Skin of body (tissue), 2 donors: ENCODE measurements around the gene IRF4. TPM values are rescaled to one million over a fixed set of nuclear protein-coding genes. Genes with fewer than 3 reads are reported as not detected.

ENCODE experiments used
- DNase-seq: peaks from one replicate; lab custom pipeline; 2025; lab: John Stamatoyannopoulos, UW
- total RNA-seq: library from RNA; depleted of rRNA; stranded (reverse); fragments of >200 nt; gene quantifications from one replicate; pipeline ENCODE4 v1.2.3, GENCODE V29; 2014

The IRF4 gene
- total RNA-seq, 1 donor from 2014 or later = 6.2 TPM

DNA sequence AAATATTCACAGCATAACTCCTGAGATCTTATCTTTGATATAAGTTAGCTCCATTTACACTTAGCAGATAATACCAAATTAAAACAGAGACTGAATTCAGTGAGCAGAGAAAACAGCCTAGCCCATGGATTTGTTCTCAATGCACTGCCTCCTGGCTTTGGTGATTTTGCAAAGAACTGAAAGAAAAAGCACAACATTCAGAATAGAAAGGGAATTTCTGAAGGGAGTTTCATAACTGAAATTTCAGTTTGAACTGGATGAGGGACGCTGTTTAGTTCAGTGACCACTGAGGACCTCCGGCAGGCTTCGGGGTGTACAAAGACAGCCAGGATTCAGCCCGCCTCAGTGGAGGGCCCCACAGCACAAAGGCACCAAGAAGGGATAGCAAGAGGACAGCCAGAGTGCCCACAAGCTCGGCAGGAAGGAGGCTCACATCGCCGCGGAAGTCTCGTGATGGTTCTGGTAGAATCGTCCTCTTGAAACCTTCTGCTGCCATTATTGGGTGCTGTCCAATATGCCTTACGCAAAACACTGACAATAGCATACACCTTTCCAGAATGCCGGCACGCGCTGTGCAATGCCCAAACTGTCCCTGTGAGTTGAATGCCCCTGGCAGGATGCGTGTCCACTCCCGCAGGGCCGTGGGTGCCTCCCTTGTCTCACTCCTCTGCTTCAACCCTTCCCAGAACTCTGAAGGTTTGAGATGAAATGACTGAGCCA, 9.7 kb upstream of the IRF4 start:
- DNase-seq = no peak

DNA sequence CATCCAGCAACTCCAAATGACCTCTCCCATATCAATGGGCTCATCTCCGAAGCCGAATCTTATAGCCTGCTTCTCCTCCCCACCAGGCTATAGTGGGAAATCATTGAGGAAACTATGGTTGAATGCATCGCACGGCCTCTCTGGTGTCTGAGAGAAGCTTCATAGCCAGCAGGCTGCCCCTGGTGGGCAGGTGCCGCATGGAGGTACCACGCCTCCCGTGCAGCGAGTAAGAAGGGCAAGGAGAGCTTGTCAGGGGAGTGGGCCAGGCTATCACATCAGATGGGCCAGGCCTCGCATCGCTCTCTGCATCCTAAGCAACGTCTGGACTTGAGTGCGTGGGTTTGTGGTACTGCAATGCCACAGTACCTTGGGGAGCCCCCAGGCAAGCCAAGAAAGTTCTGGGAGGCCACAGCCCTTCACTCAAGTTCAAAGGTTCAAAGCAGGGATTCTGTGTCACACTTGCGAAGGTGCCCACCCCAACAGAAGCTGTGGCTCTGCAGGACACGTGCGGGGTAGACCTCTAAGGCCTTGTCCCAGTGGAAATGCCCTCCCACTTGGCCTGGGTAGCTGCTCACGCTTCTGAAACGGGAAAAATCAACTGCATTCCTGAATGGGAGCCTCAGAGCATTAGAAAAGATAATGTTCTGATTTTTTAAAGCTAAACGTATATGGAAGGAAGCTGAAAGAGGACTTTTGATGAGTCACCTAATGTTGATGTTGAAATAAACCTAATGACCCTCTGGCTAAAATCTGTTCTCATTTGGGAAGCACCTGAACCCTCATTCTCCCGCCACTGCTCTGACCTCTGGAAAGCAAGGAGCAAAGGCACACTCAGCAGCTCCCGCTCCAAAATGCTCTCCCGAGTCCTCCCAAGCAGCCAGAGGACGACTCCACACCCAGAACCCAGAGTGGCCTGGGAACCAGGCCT, 8.4 kb upstream of the IRF4 start:
- DNase-seq = no peak

GRCh38 chr6:383856-384255, 7.7 kb upstream of the IRF4 start:
- no peak for DNase-seq

DNA sequence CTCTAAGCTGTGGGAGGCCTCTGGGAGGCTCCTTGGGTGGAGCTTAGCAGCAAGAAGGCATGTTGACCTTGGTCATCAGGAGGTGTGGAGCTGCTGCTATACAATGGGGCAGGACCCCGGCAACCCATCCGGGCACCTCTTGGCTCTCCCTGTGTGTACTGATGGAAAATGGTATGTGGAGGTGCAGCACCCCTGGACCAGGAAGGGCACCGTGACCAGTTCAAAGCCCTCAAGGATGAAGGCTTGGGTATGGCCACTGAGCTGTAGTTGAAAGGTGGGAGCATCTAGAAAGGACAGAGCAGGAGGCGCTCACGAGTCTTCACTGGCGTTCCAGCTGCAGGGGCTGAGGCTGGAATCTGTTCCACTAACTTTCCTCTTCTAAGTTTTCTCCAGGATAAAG, 6.7 kb upstream of the IRF4 start:
- no peak for DNase-seq

GRCh38 chr6:385614-386013, 5.9 kb upstream of the IRF4 start:
- DNase-seq = no peak

DNA sequence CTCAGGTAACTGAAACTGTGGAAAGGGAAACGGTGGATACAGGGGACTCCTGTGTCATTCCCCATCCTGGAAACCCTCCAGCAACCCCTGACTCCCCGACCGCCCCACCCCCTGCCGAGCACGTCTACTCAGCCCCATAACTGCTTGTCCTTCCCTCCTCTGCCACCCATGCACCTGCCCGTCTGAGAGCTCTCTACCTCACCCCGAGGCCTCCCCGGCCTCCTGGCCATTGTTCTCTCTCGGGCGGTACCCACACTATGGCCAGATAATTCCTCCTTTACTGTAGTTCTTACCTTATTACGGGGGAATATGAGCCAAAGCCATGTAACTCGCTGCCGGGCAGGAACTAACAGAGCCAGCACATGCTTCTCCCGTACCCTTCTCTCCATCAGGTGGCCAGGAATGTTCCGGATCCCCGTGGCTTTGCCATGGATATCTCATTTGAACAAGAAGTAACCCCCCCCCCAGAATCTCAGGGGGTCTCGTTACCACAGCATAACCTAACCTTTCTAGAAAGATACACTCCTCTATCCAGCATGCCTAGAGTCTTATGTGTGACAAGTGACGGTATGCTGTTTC, 4.8 kb upstream of the IRF4 start:
- no peak for DNase-seq

DNA sequence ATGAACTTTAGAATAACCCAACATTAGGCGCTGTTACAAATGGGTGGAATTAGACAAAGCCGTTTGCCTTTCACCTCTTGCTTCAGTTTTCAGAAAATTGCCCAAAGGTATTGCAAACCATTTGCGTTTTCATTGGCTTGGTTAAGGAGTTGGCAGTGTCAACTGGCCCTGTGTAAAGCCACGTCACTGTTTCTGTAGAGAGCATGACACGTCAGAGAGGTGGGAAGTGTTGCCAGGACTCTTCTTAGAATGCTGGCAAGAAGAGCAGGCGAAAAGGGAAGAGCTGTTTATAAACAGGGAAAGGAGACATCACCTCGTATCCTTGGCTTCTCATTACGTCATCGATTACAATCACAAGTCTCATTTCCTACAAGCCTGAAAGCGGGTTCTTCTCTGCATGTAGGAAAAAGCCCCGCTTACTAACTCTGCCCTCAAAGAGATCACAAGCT, 4.2 kb upstream of the IRF4 start:
- DNase-seq = no peak

DNA sequence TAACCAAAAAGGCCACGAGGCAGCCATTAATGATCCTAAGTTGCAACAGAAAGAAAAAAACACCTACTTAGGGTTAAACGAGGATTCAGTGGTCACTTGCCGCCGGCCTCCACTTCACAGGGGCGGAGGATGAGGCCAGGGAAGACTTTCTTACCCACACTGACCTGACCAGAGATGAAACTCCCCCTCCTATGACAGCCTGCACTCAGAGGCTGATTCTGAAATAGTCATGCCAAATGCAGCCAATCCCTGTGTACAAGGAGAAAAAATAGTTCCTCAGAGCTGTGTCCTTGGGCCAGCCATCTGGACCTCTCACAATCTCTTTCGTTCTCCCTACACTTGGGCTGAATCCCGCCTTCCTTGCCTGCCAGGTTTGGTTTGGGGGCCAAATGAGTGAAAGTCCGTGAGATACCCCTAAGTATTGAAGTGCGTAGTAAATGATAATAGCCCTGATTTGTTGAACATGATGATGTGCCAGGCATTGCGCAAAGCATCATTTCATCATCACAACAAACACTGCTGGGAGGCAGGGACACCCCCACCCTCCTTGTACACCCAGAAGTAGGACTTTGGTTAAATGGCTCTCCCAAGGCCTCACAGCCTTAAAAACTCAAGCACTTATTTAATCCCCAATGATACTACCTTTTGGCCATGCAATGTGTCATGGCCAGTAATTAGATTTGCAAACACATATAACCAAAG, 3.2 kb upstream of the IRF4 start:
- DNase-seq = no peak

DNA sequence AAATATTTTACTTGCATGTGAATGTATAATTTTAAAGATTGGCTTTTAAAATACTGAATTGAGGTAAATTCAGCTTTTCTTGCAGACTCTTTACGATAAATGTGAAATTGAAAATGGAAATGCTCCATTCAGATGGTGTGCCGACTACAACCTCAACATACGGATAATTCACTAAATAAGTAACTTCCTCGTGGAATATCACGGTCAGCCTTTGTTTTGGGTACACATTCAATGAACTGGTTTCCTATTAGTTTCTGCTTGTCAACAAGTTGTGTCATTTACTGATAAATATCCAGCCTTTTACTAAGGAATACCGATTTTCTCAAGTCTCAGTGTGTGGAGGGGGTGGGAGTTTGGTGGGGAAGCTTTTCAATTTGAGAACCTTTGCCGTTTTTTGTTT, 2.4 kb upstream of the IRF4 start:
- no peak for DNase-seq

DNA sequence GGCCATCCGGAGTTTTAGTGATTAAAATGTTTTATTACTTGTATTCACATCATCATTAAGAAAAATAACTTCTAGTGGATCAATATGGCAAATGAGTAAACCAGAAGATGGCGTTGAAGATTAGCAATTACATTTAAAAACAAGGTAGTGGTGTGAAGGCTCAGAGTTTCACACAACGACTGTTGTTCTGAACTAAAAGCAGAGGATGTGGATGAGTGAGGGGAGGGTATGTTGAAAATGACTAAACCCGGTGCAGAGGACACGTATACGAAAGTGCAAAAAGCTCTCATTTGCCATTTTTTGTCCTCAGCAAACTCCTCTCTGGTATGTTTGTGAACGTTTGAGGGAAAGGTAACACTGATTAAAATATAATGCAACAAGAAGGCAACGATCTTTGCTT, 1.9 kb upstream of the IRF4 start:
- no peak for DNase-seq

GRCh38 chr6:390914-391558, 516 bp upstream of the IRF4 start:
- no peak for DNase-seq

GRCh38 chr6:392441-393390, 1.2 kb downstream of the IRF4 start:
- no peak for DNase-seq

DNA sequence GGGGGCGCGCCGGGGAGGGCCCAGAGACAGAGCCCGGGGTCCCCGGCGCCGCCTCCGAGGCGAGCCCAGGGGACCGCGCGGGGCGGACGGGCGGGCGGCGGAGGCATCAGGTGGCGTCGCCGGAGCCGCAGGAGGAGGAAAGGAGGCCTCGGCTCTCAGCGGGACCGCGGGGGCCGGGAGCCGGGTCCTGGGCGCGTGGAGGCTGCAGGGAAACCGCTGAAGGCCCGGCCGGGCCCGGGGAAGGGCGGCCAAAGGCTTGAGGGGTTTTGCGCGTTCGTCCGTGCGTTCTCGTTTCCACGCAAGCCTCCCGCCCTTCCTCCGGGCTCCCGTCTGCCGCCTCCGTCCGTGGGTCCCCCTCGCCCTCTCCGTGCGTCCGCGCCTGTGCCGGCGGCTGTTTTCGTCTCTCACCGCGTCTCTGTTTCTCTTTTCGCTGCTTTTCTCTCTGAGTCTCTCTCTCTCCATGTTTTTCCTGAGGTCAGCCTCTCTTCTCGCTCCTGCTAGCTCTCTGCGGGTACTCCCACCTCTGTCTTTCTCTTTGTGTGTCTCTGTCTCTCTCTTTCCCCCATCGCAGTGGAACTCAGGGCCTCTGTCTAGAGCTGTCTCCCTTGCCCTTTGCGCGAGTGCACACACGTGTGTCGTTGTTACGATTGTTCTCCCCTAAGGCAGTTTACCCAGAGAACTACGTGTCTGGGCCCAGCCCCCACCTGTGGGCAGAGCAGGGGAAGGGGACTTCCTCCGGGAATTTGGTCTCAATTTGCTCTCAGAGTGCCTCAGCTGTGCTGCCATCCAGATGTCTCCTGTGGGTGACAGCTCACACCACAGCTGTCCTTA, 2.1 kb downstream of the IRF4 start:
- DNase-seq = no peak

- DNase-seq = no peak
These were observed 3.2 kb downstream of the IRF4 start for GRCh38 chr6:394641-395289.

DNA sequence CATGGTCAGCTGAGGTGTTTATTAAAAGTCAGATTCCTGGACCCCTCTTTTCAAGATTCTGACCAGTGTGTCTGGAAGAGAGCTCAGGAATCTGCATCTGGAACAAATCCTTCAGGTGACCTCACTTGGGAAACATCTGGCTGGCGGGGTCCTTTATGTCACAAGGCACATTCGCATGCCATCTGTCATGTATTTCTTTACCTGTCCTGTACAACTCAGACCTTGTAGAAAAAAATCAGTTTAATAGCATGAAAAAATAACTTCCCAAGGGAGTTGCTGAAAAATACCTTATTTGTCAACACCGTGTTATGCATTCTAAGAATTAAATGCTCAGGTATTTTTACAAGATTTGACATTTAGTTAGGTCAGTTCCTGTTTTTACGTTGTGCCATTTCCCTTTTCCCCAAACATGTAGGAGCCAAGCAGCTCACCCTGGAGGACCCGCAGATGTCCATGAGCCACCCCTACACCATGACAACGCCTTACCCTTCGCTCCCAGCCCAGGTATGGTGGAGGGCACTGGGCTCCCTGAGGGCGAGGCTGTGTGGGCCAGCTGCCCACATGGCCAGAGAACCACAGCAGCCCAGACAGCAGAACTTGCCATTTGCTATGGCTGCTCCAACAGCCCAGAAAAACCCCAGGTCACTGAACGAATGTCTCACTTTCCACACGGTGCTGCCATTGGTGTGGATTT, 4.0 kb downstream of the IRF4 start:
- no peak for DNase-seq

DNA sequence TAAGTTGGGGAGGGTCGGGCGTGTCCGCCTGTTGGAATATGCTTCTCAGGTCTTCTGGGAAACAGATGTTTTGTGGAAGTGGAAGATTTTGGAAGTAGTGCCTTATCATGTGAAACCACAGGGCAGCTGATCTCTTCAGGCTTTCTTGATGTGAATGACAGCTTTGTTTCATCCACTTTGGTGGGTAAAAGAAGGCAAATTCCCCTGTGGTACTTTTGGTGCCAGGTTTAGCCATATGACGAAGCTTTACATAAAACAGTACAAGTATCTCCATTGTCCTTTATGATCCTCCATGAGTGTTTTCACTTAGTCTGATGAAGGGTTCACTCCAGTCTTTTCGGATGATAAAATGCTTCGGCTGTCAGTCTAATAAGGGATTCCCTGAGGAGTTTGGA, 4.6 kb downstream of the IRF4 start:
- DNase-seq = no peak

- no peak for DNase-seq
These were observed 5.5 kb downstream of the IRF4 start for GRCh38 chr6:397056-397455.

- DNase-seq = no peak
These were observed 6.1 kb downstream of the IRF4 start for GRCh38 chr6:397604-398003.
